Measurements from ENCODE around the gene CFDP1. TPM values are rescaled to one million over a fixed set of nuclear protein-coding genes. Genes with fewer than 3 reads are reported as not detected.
A peak's percentile ranks its signal among the peaks of the same experiment; 100 is the strongest.

The CFDP1 gene
- total RNA-seq, 3 donors from 2014 or later = 71.9 to 101 (median 72.0) TPM

GRCh38 chr16:75343286-75343685, 90.0 kb downstream of the CFDP1 start:
- DNase-seq (no peak), ATAC-seq (no peak)
- Histone ChIP-seq H3K36me3 (ENCODE audit: low read depth) (no peaks in the 10 kb centered on the region), H3K9me3 (no peaks in the 10 kb centered on the region), H3K4me3 (no peak overlapping the region), H3K4me1 (ENCODE audit: low read depth) (peaks cover 15% of the 10 kb centered on the region)
- intact Hi-C loops (cut with DNase I, micrococcal nuclease) = no loop called here
- no peak for TF ChIP-seq CTCF (IDR thresholded peaks at IDR 0.05)

GRCh38 chr16:75342308-75342811, 90.9 kb downstream of the CFDP1 start:
- DNase-seq (peak in 1 of 3 donors; percentile 15), ATAC-seq (peak; percentile 90)
- Histone ChIP-seq H3K9me3 (no peaks in the 10 kb centered on the region), H3K36me3 (ENCODE audit: low read depth) (no peaks in the 10 kb centered on the region), H3K4me1 (ENCODE audit: low read depth) (peaks cover 15% of the 10 kb centered on the region), H3K4me3 (no peak overlapping the region)
- intact Hi-C loops (cut with DNase I, micrococcal nuclease) = no loop called here
- TF ChIP-seq CTCF (IDR thresholded peaks at IDR 0.05) = no peak

GRCh38 chr16:75341564-75342307, 91.6 kb downstream of the CFDP1 start:
- DNase-seq = no peak
- H3K9me3 ChIP-seq = no peaks in the 10 kb centered on the region
- intact Hi-C loops (cut with DNase I, micrococcal nuclease) = no loop called here
- H3K4me3 ChIP-seq = no peak overlapping the region
- no peak for TF ChIP-seq CTCF (IDR thresholded peaks at IDR 0.05)
- peak; percentile 50 for ATAC-seq
- no peaks in the 10 kb centered on the region for H3K36me3 ChIP-seq (ENCODE audit: low read depth)
- H3K4me1 ChIP-seq (ENCODE audit: low read depth) = peaks cover 15% of the 10 kb centered on the region

- Histone ChIP-seq H3K4me3 (no peak overlapping the region), H3K4me1 (ENCODE audit: low read depth) (peaks cover 15% of the 10 kb centered on the region), H3K36me3 (ENCODE audit: low read depth) (no peaks in the 10 kb centered on the region), H3K9me3 (no peaks in the 10 kb centered on the region)
- no peak for TF ChIP-seq CTCF (IDR thresholded peaks at IDR 0.05)
- DNase-seq = no peak
- intact Hi-C loops (cut with DNase I, micrococcal nuclease) = no loop called here
- no peak for ATAC-seq
Observed at GRCh38 chr16:75340741-75341491, 92.4 kb downstream of the CFDP1 start.

- intact Hi-C loops (cut with DNase I, micrococcal nuclease) = no loop called here
- ATAC-seq (no peak), DNase-seq (no peak)
- H3K4me1 ChIP-seq (ENCODE audit: low read depth) = peaks cover 10% of the 10 kb centered on the region
- no peaks in the 10 kb centered on the region for H3K36me3 ChIP-seq (ENCODE audit: low read depth)
- no peaks in the 10 kb centered on the region for H3K9me3 ChIP-seq
- H3K4me3 ChIP-seq = no peak overlapping the region
- TF ChIP-seq CTCF (IDR thresholded peaks at IDR 0.05) = no peak
Observed at GRCh38 chr16:75337430-75337829, 95.9 kb downstream of the CFDP1 start.
